Aorta (tissue), 5 donors: ENCODE data around the gene THRB. TPM values are rescaled to one million over a fixed set of nuclear protein-coding genes. Genes with fewer than 3 reads are reported as not detected.

Experiments used
- ATAC-seq: fragments of 200-7000 bp; cut with Tn5 transposase; one replicate; pipeline ENCODE4 v1.9.1; 2022; ENCODE audit warnings: moderate library complexity; ENCODE audit not compliant: low FRiP score
- DNase-seq, 2 donors: peaks; one replicate each; pipeline ENCODE4 v3.0.0-alpha.2; 2020
- H3K27ac ChIP-seq, 2 donors: one replicate each; pipeline ENCODE4 v1.5.1; 2013; ENCODE audit warnings: low read length in 2 of 2, mild to moderate bottlenecking in 2 of 2, moderate library complexity in 2 of 2, control low read depth in 1 of 2, inconsistent platforms in 1 of 2, low read depth in 1 of 2
- H3K27me3 ChIP-seq, 2 donors: one replicate each; pipeline ENCODE4 v1.6.1; 2013; ENCODE audit warnings: control low read depth in 1 of 2, low read length in 1 of 2, mild to moderate bottlenecking in 1 of 2, moderate library complexity in 1 of 2; ENCODE audit not compliant: insufficient read depth in 2 of 2, control insufficient read depth in 1 of 2
- H3K36me3 ChIP-seq, 2 donors: one replicate each; pipeline ENCODE4 v1.6.1; 2013; ENCODE audit warnings: control low read depth in 1 of 2, low read length in 1 of 2, mild to moderate bottlenecking in 1 of 2; ENCODE audit not compliant: insufficient read depth in 2 of 2, control insufficient read depth in 1 of 2
- H3K4me1 ChIP-seq, 2 donors: one replicate each; pipeline ENCODE4 v1.6.1; 2013; ENCODE audit warnings: low read length in 2 of 2, control low read depth in 1 of 2, mild to moderate bottlenecking in 1 of 2, moderate library complexity in 1 of 2; ENCODE audit not compliant: insufficient read depth in 2 of 2, control insufficient read depth in 1 of 2
- H3K4me3 ChIP-seq, 2 donors: one replicate each; pipeline ENCODE4 v1.5.1; 2013; ENCODE audit warnings: low read length in 2 of 2, control low read depth in 1 of 2, mild to moderate bottlenecking in 1 of 2
- H3K9me3 ChIP-seq: one replicate; pipeline ENCODE4 v1.6.1; 2013; ENCODE audit warnings: mild to moderate bottlenecking, low read length; ENCODE audit not compliant: control insufficient read depth
- WGBS, 2 donors: extraction: QIAGEN DNeasy Blood & Tissue Kit; methylation state at CpG; one replicate each; pipeline ENCODE4 v1.1.7; 2013; 5-methylcytosine and 5-hydroxymethylcytosine counted together
- intact Hi-C, 2 donors: fragments of 100-400 bp; cut with DNase I; formaldehyde crosslinking; loops; one replicate each; pipeline versions ENCODE4 v1.14.2 to v1.15.0; 2022
- polyA plus RNA-seq, 2 donors: library from polyadenylated mRNA; stranded (reverse); fragments of 200-250 nt; gene quantifications; one replicate each; pipeline ENCODE4 v1.2.3, GENCODE V29; 2013
- total RNA-seq, 2 donors: library from RNA; stranded (reverse); fragmentation: NEBNext Ultra II Directional; extraction: Animal tissue kit (Norgen Biotek cat#: 25700); gene quantifications; one replicate each; pipeline ENCODE4 v1.2.1, GENCODE V29; 2021
- donor health status: healthy with polysubstance abuse.
- donor health status: Bipolar disorder and iron deficiency.
- donor health status: DM: no; HTN: no; CAD: no.
- donor health status: DM: no; HTN: no; CAD: no.
- donor health status: DM: yes; HTN: yes; CAD: no.

The THRB gene
- total and polyA plus RNA-seq, 4 donors = 20.2 to 77.9 (median 42.8) TPM

- no peaks in the 10 kb centered on the region for H3K9me3 ChIP-seq
- H3K4me3 ChIP-seq = no peak overlapping the region
- H3K27ac ChIP-seq = no peak overlapping the region
- intact Hi-C loops = loop anchor here in 1 of 2 donors (5.0 kb wide), 1 partner anchor 39 kb away; no protein-coding TSS in a partner anchor
- peaks cover 11 to 13% of the 10 kb centered on the region in 2 donors for H3K4me1 ChIP-seq
- no peaks in the 10 kb centered on the region for H3K36me3 ChIP-seq
- H3K27me3 ChIP-seq = no peaks in the 10 kb centered on the region
- no peak for ATAC-seq
- no peak for DNase-seq
- WGBS, 2 donors = 62 to 65% methylated on average over 3 of the region's 3 CpGs
Measured at GRCh38 chr3:24352893-24353553, 141.6 kb downstream of the THRB start.

DNA sequence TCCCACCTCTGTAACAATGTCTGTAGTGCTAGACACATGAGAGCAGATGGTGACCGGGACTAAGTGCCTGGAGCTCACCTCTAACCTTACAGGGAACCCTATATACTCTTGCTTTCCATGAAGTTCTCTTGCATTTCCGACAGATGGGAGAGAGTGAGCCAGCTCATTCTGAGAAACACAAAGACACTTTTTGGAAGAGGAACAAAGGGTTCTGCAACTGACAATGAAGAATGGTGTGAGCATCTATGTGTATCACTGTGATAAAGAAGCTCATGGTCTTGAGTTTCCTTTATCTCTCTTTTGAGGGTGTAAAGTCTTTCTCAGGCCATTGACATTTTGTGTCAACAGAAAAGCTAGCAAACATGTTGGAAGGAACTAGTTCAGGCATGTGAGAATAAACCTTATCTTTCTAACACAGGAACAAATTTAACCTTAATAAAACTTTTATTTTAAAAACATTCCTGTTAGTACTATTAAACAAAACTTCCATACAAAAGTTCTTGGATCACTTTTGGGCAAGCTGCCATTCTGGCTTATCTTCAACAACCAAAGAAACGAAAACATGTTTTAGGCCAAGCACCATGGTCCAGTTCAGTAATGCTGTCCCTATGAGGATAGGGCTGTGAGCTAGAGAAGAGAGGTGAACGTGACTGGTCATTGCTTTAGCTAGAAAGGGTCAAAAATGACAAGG, 142.7 kb downstream of the THRB start:
- ATAC-seq = peak; percentile 90
- intact Hi-C loops = loop anchor here in 1 of 2 donors (5.0 kb wide), 1 partner anchor 40 kb away; no protein-coding TSS in a partner anchor
- peak overlapping the region; percentile 90 to 94 for H3K27ac ChIP-seq
- 4 to 12% methylated on average over 4 of the region's 4 CpGs for WGBS, 2 donors
- peaks cover 11 to 13% of the 10 kb centered on the region in 2 donors for H3K4me1 ChIP-seq
- no peaks in the 10 kb centered on the region for H3K27me3 ChIP-seq
- H3K36me3 ChIP-seq = no peaks in the 10 kb centered on the region
- no peaks in the 10 kb centered on the region for H3K9me3 ChIP-seq
- no peak overlapping the region for H3K4me3 ChIP-seq
- DNase-seq = peak in 1 of 2 donors; percentile 52

DNA sequence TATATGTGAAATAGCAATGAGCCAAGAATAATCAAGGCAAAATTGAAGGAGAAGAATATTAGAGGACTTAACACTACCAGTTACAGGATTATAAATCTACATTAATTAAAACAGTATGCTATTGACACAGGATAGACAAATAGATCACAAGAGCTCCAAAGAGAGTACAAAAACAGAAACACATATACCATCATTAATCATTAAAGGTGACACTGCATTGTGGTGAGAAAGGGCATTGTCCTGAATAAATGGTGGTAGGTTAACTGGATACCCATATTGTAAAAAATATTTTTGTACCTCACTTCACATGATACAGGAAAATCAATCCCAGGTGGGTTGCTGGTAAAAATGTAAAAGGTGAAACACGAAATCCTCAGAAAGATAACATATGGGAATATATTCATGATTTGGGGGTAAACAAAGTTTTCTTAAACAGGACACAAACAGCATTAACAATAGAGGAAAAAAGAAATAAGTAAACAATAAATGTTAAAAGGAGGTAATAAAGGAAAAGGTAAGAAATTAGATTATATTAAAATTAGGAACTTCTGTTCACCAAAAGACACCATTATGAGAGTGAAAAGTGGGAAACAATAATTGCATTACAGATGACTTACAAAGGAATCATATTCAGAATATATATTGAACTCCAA, 145.2 kb downstream of the THRB start:
- Histone ChIP-seq H3K4me3 (no peak overlapping the region), H3K9me3 (no peaks in the 10 kb centered on the region), H3K27me3 (no peaks in the 10 kb centered on the region), H3K36me3 (no peaks in the 10 kb centered on the region), H3K4me1 (peaks cover 8 to 14% of the 10 kb centered on the region in 2 donors), H3K27ac (no peak overlapping the region)
- 93 to 96% methylated on average over 1 of the region's 1 CpG for whole genome bisulfite sequencing, 2 donors
- no peak for ATAC-seq
- intact Hi-C loops = loop anchor here in 1 of 2 donors (5.0 kb wide), 1 partner anchor 43 kb away; no protein-coding TSS in a partner anchor
- DNase-seq = no peak

GRCh38 chr3:24348348-24348747, 146.3 kb downstream of the THRB start:
- Histone ChIP-seq H3K27ac (peak overlapping the region; percentile 58 to 61), H3K4me1 (peaks cover 5 to 14% of the 10 kb centered on the region in 2 donors)
- intact Hi-C loops = no loop called here

GRCh38 chr3:24344784-24345439, 149.7 kb downstream of the THRB start:
- intact Hi-C loops = no loop called here
- 29 to 34% methylated on average over 3 of the region's 3 CpGs for WGBS, 2 donors
- ATAC-seq = no peak
- DNase-seq = no peak
- Histone ChIP-seq H3K4me3 (no peak overlapping the region), H3K27ac (no peak overlapping the region), H3K4me1 (peaks cover 0 to 15% of the 10 kb centered on the region in 2 donors), H3K9me3 (no peaks in the 10 kb centered on the region), H3K27me3 (no peaks in the 10 kb centered on the region), H3K36me3 (no peaks in the 10 kb centered on the region)

More at GRCh38 chr3:24348348-24348747, 146.3 kb downstream of the THRB start:
- Histone ChIP-seq H3K27me3 (no peaks in the 10 kb centered on the region), H3K36me3 (no peaks in the 10 kb centered on the region), H3K9me3 (no peaks in the 10 kb centered on the region), H3K4me3 (no peak overlapping the region)
- ATAC-seq (no peak), DNase-seq (no peak)
- 75 to 76% methylated on average over 4 of the region's 4 CpGs for WGBS, 2 donors

- 86 to 87% methylated on average over 3 of the region's 3 CpGs for WGBS, 2 donors
- ATAC-seq = no peak
- peaks cover 1 to 18% of the 10 kb centered on the region in 2 donors for H3K4me1 ChIP-seq
Measured at GRCh38 chr3:24343084-24343783, 151.4 kb downstream of the THRB start.

GRCh38 chr3:24342275-24342674, 152.4 kb downstream of the THRB start:
- peaks cover 1 to 18% of the 10 kb centered on the region in 2 donors for H3K4me1 ChIP-seq
- no peak overlapping the region for H3K4me3 ChIP-seq
- intact Hi-C loops = no loop called here
- H3K36me3 ChIP-seq = no peaks in the 10 kb centered on the region
- no peaks in the 10 kb centered on the region for H3K9me3 ChIP-seq
- H3K27me3 ChIP-seq = no peaks in the 10 kb centered on the region
- ATAC-seq (no peak), DNase-seq (no peak)
- H3K27ac ChIP-seq = peak overlapping the region in 1 of 2 donors; percentile 39
- 93% methylated on average over 4 of the region's 4 CpGs for WGBS, 2 donors

More at GRCh38 chr3:24343084-24343783, 151.4 kb downstream of the THRB start:
- no peak for DNase-seq
- no peaks in the 10 kb centered on the region for H3K9me3 ChIP-seq
- H3K27ac ChIP-seq = peak overlapping the region in 1 of 2 donors; percentile 14
- no peaks in the 10 kb centered on the region for H3K27me3 ChIP-seq
- H3K4me3 ChIP-seq = no peak overlapping the region
- no peaks in the 10 kb centered on the region for H3K36me3 ChIP-seq
- intact Hi-C loops = no loop called here

- no peaks in the 10 kb centered on the region for H3K27me3 ChIP-seq
- no peak for ATAC-seq
- H3K4me3 ChIP-seq = no peak overlapping the region
- intact Hi-C loops = no loop called here
- H3K27ac ChIP-seq = peak overlapping the region in 1 of 2 donors; percentile 17
- DNase-seq = no peak
- H3K4me1 ChIP-seq = peaks cover 1 to 18% of the 10 kb centered on the region in 2 donors
- H3K36me3 ChIP-seq = no peaks in the 10 kb centered on the region
- H3K9me3 ChIP-seq = no peaks in the 10 kb centered on the region
Measured at GRCh38 chr3:24341668-24342067, 153.0 kb downstream of the THRB start.
